GM23338 (cell line): ENCODE data around the gene CCDC187.

Source experiments
- EZH2 ChIP-seq: fragments of 200-600 bp; sonication (generic); IDR thresholded peaks from one replicate; pipeline ENCODE4 v1.8.0; 2017; ENCODE audit warnings: antibody characterized with exemption, mild to moderate bottlenecking, low read depth; ENCODE audit not compliant: unreplicated experiment
- TF ChIP-seq, protein P1 (sequence below), 2 experiments: fragments of 200-600 bp in 1 of 2; sonication (generic) in 1 of 2; conservative IDR thresholded peaks; 2 replicates each; pipeline versions ENCODE4 v1.5.1 to v1.6.1; 2016 to 2017; ENCODE audit warnings: antibody characterized with exemption in 2 of 2, low read depth in 2 of 2, mild to moderate bottlenecking in 2 of 2, moderate library complexity in 1 of 2

DNA sequence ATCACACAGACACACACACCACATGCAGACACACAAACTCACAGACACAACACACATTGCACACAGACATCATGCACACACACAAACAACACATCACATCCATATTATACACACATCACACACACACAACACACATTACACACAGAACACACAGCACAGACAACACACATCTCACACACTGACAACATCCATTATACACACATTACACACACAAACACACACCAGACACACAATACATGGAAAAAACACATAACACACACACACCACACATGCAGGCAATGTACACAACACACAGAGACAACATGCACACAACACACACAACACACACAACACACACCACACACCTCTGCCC, 4.8 kb upstream of the CCDC187 start:
- no peak for TF ChIP-seq EZH2
- TF ChIP-seq, protein P1, sequence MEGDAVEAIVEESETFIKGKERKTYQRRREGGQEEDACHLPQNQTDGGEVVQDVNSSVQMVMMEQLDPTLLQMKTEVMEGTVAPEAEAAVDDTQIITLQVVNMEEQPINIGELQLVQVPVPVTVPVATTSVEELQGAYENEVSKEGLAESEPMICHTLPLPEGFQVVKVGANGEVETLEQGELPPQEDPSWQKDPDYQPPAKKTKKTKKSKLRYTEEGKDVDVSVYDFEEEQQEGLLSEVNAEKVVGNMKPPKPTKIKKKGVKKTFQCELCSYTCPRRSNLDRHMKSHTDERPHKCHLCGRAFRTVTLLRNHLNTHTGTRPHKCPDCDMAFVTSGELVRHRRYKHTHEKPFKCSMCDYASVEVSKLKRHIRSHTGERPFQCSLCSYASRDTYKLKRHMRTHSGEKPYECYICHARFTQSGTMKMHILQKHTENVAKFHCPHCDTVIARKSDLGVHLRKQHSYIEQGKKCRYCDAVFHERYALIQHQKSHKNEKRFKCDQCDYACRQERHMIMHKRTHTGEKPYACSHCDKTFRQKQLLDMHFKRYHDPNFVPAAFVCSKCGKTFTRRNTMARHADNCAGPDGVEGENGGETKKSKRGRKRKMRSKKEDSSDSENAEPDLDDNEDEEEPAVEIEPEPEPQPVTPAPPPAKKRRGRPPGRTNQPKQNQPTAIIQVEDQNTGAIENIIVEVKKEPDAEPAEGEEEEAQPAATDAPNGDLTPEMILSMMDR (conservative IDR thresholded peaks at IDR 0.05; ENCODE audit: low read depth in 2 of 2), result no peak
